PC-3 (cell line): ENCODE data around the gene ITCH.

Experiments
- EZH2 ChIP-seq: fragments of 300-600 bp; sonication (generic); IDR thresholded peaks from one replicate; pipeline ENCODE4 v1.6.1; 2017; ENCODE audit warnings: antibody characterized with exemption, mild to moderate bottlenecking, low read length; ENCODE audit not compliant: unreplicated experiment
- EZH2phosphoT487 ChIP-seq: fragments of 300-600 bp; sonication (generic); IDR thresholded peaks from 2 replicates; pipeline ENCODE4 v1.6.1; 2018; ENCODE audit warnings: mild to moderate bottlenecking, antibody characterized with exemption, low read length, borderline replicate concordance
- TF ChIP-seq, protein P1 (sequence below): fragments of 300-600 bp; sonication (generic); conservative IDR thresholded peaks from 2 replicates; pipeline ENCODE4 v1.5.1; 2017; ENCODE audit warnings: antibody characterized with exemption, low read depth, mild to moderate bottlenecking, low read length

DNA sequence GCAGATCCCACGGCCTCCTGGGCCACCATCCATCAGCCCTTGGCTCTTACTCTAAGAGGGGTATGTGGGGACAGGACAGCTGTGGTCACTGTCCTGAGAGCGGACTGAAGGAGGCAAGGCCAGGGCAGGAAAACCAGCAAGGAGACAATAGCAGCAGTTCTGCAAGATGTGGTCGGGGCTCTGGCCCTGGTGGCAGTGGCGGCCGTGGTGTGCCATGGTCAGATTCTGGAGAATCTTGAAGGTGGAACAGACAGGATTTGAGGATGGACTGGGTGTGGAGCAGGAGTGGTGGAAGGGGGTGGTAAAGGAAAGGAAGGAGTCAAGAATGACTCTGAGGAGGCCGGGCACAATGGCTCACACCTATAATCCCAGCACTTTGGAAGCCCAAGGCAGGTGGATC, 189.5 kb downstream of the ITCH start:
- TF ChIP-seq EZH2phosphoT487 (no peak), EZH2 (no peak)
- TF ChIP-seq, protein P1, sequence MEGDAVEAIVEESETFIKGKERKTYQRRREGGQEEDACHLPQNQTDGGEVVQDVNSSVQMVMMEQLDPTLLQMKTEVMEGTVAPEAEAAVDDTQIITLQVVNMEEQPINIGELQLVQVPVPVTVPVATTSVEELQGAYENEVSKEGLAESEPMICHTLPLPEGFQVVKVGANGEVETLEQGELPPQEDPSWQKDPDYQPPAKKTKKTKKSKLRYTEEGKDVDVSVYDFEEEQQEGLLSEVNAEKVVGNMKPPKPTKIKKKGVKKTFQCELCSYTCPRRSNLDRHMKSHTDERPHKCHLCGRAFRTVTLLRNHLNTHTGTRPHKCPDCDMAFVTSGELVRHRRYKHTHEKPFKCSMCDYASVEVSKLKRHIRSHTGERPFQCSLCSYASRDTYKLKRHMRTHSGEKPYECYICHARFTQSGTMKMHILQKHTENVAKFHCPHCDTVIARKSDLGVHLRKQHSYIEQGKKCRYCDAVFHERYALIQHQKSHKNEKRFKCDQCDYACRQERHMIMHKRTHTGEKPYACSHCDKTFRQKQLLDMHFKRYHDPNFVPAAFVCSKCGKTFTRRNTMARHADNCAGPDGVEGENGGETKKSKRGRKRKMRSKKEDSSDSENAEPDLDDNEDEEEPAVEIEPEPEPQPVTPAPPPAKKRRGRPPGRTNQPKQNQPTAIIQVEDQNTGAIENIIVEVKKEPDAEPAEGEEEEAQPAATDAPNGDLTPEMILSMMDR: no peak
